GM12872 (cell line): ENCODE results near the gene KRTAP13-3.

ENCODE experiments used
- CTCF ChIP-seq: IDR thresholded peaks from 3 replicates; pipeline ENCODE4 v1.5.1; 2011; ENCODE audit warnings: low read depth, mild to moderate bottlenecking, low read length, moderate library complexity; ENCODE audit not compliant: insufficient read depth

Gene KRTAP13-3, protein sequence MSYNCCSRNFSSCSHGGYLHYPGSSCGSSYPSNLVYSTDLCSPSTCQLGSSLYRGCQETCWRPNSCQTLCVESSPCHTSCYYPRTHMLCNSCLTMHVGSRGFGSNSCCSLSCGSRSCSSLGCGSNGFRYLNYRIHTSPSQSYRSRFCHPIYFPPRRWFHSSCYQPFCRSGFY

GRCh38 chr21:30425826-30426225 lies at the start of gene KRTAP13-3:
Gene KRTAP13-3 (minus strand): TSS chr21:30425926. CDS start chr21:30425912, 14 bp downstream.
- TF ChIP-seq CTCF = no peak

DNA sequence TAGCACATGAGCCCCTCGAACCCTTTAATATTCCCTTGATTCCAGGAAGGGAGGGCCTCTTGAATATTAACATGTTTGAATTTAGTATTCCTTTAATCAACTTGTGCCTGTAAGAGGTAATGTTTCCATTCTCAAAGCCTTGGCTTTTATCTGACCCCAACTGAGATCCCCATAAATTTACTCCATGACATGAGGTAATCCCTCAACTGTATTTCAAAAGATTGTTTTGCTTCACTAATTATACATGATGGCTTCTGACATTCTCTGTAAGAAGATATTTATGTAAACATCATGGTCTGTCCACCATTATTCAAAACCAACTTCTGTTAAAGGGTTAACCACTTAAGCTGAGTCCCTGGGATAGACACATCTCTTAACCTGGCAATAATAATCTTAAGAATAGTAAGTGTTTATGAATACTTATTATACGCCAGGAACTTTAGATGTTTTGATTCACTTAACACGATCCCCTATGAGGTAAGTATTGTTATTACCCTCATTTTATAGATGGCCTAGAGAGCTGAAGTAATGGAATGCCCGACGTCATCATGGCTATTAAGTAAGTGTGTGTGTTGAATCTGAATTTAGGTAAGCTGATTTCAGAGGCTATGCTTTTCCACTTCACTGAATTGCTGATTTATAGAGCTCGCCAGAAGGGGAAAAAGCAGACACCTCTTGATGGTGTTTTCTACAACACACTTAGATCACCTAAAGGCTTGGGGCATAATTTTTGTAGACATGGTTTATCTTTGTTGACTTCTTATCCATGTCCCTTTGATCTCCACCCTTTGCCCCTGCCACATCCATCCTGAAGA lies 43.4 kb upstream of the KRTAP13-3 start:
- TF ChIP-seq CTCF = no peak

DNA sequence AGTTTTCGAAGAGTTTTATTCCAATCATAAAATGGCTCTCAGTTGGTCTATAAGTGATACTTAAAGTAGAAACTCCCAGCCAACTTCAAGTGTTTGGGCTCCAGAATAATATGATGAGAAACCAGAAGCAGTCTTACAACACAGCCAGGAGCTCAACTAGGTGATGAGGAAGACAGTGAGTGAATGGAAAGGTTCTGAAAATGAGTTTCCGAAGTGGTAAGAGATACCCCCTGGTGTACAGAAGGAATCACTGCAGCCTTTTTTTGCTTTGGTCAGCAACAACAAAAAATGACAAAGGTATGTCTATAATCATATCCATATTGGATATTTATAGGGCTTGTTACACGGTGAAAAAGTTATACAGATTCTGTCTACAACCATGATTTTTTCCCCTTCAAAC lies 38.0 kb upstream of the KRTAP13-3 start:
- no peak for TF ChIP-seq CTCF

- no peak for TF ChIP-seq CTCF
Observed at GRCh38 chr21:30448514-30448913, 22.8 kb upstream of the KRTAP13-3 start.

GRCh38 chr21:30447056-30447455 lies 21.3 kb upstream of the KRTAP13-3 start:
- TF ChIP-seq CTCF = no peak

DNA sequence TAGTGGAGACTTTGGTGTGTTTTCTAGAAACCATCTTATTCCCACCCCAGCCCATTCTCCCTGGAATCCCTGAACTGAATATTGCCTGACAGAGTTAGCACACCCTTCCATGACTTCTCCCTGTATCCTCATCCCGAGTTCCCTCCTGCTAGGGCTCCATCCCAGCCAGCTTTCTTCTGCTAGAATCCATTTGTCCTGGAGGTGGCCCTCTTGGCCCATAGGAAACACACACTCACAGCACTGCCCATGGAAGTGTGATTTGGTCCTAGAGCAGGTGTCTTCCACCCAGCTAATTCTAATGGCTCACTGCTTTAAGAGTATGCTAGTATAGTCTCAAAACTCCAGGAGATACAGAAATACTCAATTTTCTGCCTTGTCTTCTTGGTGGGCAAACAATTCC lies 18.5 kb upstream of the KRTAP13-3 start:
- TF ChIP-seq CTCF = no peak

GRCh38 chr21:30443226-30443625 lies 17.5 kb upstream of the KRTAP13-3 start:
- no peak for TF ChIP-seq CTCF
